Tibial nerve (tissue), 3 donors: ENCODE data around the gene OR9Q1.

Experiments
- CTCF ChIP-seq, 5 experiments: fragments of 200-600 bp in 3 of 5; fragments of 450-650 bp in 2 of 5; sonication (generic) in 3 of 5; IDR thresholded peaks; one replicate each; pipeline ENCODE4 v1.5.1; 2016 to 2019; ENCODE audit warnings: antibody characterized with exemption in 5 of 5, mild to moderate bottlenecking in 3 of 5, moderate library complexity in 2 of 5
- POLR2A ChIP-seq, 2 donors: fragments of 450-650 bp; IDR thresholded peaks; one replicate each; pipeline ENCODE4 v1.6.1; 2017; ENCODE audit warnings: antibody characterized with exemption in 2 of 2, mild to moderate bottlenecking in 2 of 2, moderate library complexity in 2 of 2

- TF ChIP-seq POLR2A (IDR thresholded peaks at IDR 0.05) (no peak), CTCF (IDR thresholded peaks at IDR 0.05) (no peak)
Observed at GRCh38 chr11:58125469-58125868, 101.8 kb downstream of the OR9Q1 start, which contains the start of gene OR9I1.
